GM11168 (cell line): ENCODE results near the gene BICD1.

Source experiments
- in situ Hi-C: fragments of 300-500 bp; cut with MboI; formaldehyde crosslinking; loops from one replicate; pipeline ENCODE4 v1.12.0; 2022; ENCODE audit warnings: low sequenced_read_pairs; ENCODE audit not compliant: unreplicated experiment

BICD1 gene

GRCh38 chr12:32303174-32303549 is 196.5 kb downstream of the BICD1 start:
- in situ Hi-C loops: loop anchor here (10.0 kb wide), 2 partner anchors 228 to 618 kb away; no protein-coding TSS in a partner anchor

GRCh38 chr12:32305163-32305562 is 198.5 kb downstream of the BICD1 start:
- in situ Hi-C loops: loop anchor here (5.0 to 10.0 kb wide), 3 partner anchors 230 to 653 kb away; no protein-coding TSS in a partner anchor

- in situ Hi-C loops: loop anchor here (5.0 to 10.0 kb wide), 3 partner anchors 233 to 655 kb away; no protein-coding TSS in a partner anchor
Measured at GRCh38 chr12:32307326-32307725, 200.7 kb downstream of the BICD1 start.

- in situ Hi-C loops: loop anchor here (5.0 to 10.0 kb wide), 3 partner anchors 235 to 658 kb away; no protein-coding TSS in a partner anchor
Measured at GRCh38 chr12:32309811-32310736, 203.4 kb downstream of the BICD1 start.

GRCh38 chr12:32312049-32312670 is 205.5 kb downstream of the BICD1 start:
- in situ Hi-C loops: no loop called here

GRCh38 chr12:32322354-32322753 is 215.7 kb downstream of the BICD1 start:
- in situ Hi-C loops: no loop called here

GRCh38 chr12:32331133-32331532 is 224.5 kb downstream of the BICD1 start:
- in situ Hi-C loops: no loop called here

- in situ Hi-C loops: no loop called here
Measured at GRCh38 chr12:32332446-32332845, 225.8 kb downstream of the BICD1 start.

GRCh38 chr12:32334371-32334777 is 227.7 kb downstream of the BICD1 start:
- in situ Hi-C loops: no loop called here

- in situ Hi-C loops: no loop called here
Measured at GRCh38 chr12:32336261-32336660, 229.6 kb downstream of the BICD1 start.

GRCh38 chr12:32343496-32343895 is 236.8 kb downstream of the BICD1 start:
- in situ Hi-C loops: no loop called here

- in situ Hi-C loops: no loop called here
Measured at GRCh38 chr12:32344047-32344446, 237.4 kb downstream of the BICD1 start.

- in situ Hi-C loops: no loop called here
Measured at GRCh38 chr12:32353540-32353939, 246.9 kb downstream of the BICD1 start.

- in situ Hi-C loops: no loop called here
Measured at GRCh38 chr12:32357601-32358249, 251.1 kb downstream of the BICD1 start.

GRCh38 chr12:32360956-32361355 is 254.3 kb downstream of the BICD1 start:
- in situ Hi-C loops: no loop called here

- in situ Hi-C loops: no loop called here
Measured at GRCh38 chr12:32362892-32363291, 256.2 kb downstream of the BICD1 start.

- in situ Hi-C loops: no loop called here
Measured at GRCh38 chr12:32365473-32366064, 258.9 kb downstream of the BICD1 start.

- in situ Hi-C loops: no loop called here
Measured at GRCh38 chr12:32366714-32367113, 260.1 kb downstream of the BICD1 start.

GRCh38 chr12:32367381-32367780 is 260.7 kb downstream of the BICD1 start:
- in situ Hi-C loops: no loop called here

GRCh38 chr12:32369202-32369601 is 262.6 kb downstream of the BICD1 start:
- in situ Hi-C loops: no loop called here
